Cardiac ventricle fibroblast (primary cell): Measurements from ENCODE around the gene TNFSF10. TPM values are rescaled to one million over a fixed set of nuclear protein-coding genes. Genes with fewer than 3 reads are reported as not detected.

Source experiments
- total RNA-seq: library from RNA; depleted of rRNA; stranded (reverse); fragments of >200 nt; gene quantifications from 2 replicates; pipeline ENCODE4 v1.2.3, GENCODE V29; 2015

The TNFSF10 gene
- total RNA-seq, result 6.9 and 8.3 TPM in 2 replicates

DNA sequence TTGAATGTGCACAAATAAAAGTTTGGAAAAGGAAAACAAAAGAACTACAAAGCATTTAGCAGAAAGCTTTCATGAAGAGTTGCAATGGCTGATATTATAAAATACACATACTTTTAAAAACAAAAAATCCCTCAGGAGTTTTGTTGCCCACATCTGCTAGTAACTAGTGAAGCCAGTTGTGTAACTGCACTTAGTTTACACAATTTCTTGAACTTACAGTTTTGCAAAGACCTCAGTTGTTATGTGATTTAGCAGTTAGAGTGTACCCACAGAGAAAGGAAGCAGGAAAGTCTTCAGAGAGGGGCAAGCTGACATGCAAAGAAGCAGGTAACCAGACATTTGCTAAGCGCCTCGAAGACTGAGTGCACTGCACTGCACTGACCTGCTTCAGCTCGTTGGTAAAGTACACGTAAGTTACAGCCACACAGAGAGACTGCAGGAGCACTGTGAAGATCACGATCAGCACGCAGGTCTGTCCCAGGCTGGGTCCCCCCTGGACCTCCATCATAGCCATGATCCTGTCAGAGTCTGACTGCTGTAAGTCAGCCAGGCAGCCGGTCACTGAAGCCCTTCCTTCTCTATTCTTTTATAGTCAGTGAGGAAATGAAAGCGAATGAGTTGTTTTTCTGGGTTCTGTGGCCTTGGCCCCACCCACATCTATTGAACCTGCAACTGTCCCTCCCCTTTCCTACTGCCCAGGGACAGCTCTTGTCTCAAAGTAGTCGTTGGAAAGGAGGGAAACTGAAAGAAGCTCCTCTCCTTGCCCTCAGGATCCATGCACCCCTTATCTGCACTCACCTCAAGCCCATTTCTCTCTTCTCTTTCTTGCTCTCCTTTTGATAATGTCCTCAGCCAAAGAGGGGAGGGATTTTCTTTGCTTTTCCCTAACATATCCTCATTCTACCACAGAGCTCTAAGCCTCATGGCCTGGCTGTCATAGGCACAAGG is at the start of gene TNFSF10:
TNFSF10 (minus strand) TSS at position 560 of the 948 bp plus-strand sequence; CDS start at position 514, 46 bp downstream.

Other genes starting within 250 kb of the TNFSF10 start
- not detected in 2 replicates for gene GHSR, start 75.0 kb downstream of the TNFSF10 start, total RNA-seq
- gene NCEH1, start 187.6 kb upstream of the TNFSF10 start, total RNA-seq, result 1.5 and 2.2 TPM in 2 replicates
- 6.7 and 7.2 TPM in 2 replicates for gene ECT2, start 227.3 kb upstream of the TNFSF10 start, total RNA-seq